ENCODE measurements around the gene LRRC26.

LRRC26 gene

DNA sequence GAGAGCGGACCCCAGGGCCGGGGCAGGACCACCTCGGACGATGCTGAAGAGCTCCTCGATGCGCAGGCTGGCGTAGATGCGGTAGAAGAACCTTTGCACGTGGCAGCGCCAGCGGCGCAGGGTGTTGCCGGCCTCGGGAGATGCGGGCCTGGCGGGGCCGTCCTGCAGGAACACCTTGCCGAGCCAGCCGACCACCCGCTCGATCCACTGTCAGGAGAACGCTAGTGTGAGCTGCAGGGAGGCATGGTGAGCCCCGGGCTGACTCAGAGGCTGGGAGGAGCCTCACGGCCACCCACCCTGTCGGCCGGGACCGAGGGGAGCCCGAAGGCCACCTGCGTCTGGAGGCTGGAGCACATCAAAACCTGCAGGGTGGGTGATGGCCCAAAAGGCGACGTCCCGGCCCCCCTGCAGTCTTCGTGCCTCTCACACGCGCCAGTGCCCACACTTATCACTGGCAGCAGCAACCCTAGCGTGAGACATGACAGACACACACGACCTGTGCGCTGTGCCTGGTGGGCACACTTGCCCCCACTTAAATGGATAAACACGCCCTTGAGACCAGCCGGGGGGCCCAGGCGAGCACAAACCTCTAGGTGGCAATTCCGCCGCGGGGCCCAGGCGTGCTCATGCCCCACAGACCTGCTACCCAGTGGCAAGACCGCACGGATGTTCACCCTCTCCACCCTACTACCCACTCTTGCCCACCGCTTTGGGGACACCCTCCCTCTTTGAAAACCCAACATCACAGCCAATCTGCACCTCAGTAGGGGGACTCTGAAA lies 15.2 kb upstream of the LRRC26 start:
- no peak for TF ChIP-seq GATA1 (IDR thresholded peaks at IDR 0.05; ENCODE audit: low read depth, low read length)
- TF ChIP-seq POLR2A (IDR thresholded peaks at IDR 0.05; ENCODE audit: low read length): no peak
- no peak for DNase-seq

DNA sequence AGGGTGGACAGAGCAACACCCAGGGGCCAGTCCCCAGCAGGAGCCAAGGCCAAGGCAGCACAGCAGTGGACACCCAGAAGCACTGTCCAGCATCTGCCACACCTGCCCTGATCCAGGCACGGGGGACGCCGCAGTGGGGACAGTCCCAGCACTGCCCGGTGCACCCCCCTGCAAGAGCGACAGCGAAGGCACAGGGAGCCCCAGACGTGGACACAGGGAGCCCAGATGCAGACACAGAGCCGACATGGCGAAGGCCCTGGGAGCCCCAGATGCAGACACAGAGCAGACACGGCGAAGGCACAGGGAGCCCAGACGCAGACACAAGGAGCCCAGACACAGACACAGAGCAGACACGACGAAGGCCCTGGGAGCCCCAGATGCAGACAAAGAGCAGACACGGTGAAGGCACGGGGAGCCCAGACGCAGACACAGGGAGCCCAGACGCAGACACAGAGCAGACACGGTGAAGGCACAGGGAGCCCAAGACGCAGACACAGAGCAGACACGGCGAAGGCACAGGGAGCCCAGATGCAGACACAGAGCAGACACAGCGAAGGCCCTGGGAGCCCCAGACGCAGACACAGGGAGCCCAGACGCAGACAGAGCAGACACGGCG lies 14.2 kb upstream of the LRRC26 start:
- no peak for DNase-seq
- no peak for TF ChIP-seq POLR2A (IDR thresholded peaks at IDR 0.05; ENCODE audit: low read length)
- no peak for TF ChIP-seq GATA1 (IDR thresholded peaks at IDR 0.05; ENCODE audit: low read depth, low read length)

- TF ChIP-seq GATA1 (IDR thresholded peaks at IDR 0.05; ENCODE audit: low read depth, low read length): no peak
- TF ChIP-seq POLR2A (IDR thresholded peaks at IDR 0.05; ENCODE audit: low read length): no peak
- DNase-seq: no peak
Observed at GRCh38 chr9:137182836-137183235, 13.0 kb upstream of the LRRC26 start.

DNA sequence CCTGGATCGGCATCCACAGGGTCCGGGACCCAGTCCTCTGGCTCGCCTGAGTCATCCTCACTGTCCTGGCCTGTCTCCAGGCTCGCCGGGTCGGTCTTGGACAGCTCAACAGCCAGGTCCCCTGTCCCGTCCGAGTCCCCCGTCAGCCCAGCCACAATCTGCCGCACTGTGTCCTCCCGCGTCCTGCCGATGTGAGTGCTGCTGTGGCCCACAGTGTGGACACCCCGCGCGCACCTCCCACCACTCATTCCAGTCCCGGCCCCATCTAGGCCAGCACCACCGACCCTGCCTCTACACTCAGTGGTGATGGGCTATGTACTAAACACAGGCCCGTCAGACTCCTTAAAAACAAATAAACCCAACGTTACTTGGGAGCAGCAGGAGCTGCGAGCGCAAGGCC lies 11.8 kb upstream of the LRRC26 start:
- no peak for TF ChIP-seq POLR2A (IDR thresholded peaks at IDR 0.05; ENCODE audit: low read length)
- no peak for TF ChIP-seq GATA1 (IDR thresholded peaks at IDR 0.05; ENCODE audit: low read depth, low read length)
- DNase-seq: no peak

DNA sequence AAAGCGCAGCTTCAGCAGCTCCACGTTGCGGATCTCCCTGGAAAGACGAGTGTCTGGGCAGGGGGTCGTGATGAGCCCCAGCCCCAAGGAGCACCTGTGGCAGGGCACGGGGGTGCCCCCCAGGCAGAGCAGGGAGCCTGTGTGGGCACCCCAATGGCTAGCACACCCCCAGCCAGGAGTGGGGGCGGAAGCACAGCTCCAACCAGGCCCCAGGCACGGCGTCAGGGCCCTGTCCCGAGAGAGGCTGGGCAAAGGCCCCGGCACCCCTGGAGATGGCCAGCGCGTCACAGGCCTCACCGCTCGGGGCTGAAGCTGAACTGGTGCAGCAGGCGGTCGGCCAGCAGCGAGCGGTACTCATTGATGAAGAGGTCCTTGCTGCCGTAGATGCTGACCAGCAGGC lies 10.6 kb upstream of the LRRC26 start:
- no peak for TF ChIP-seq POLR2A (IDR thresholded peaks at IDR 0.05; ENCODE audit: low read length)
- no peak for TF ChIP-seq GATA1 (IDR thresholded peaks at IDR 0.05; ENCODE audit: low read depth, low read length)

GRCh38 chr9:137179761-137180160 lies 9.9 kb upstream of the LRRC26 start:
- no peak for DNase-seq
- TF ChIP-seq GATA1 (IDR thresholded peaks at IDR 0.05; ENCODE audit: low read depth, low read length) (no peak), POLR2A (IDR thresholded peaks at IDR 0.05; ENCODE audit: low read length) (no peak)

More for the DNA sequence above, 10.6 kb upstream of the LRRC26 start:
- DNase-seq: no peak

DNA sequence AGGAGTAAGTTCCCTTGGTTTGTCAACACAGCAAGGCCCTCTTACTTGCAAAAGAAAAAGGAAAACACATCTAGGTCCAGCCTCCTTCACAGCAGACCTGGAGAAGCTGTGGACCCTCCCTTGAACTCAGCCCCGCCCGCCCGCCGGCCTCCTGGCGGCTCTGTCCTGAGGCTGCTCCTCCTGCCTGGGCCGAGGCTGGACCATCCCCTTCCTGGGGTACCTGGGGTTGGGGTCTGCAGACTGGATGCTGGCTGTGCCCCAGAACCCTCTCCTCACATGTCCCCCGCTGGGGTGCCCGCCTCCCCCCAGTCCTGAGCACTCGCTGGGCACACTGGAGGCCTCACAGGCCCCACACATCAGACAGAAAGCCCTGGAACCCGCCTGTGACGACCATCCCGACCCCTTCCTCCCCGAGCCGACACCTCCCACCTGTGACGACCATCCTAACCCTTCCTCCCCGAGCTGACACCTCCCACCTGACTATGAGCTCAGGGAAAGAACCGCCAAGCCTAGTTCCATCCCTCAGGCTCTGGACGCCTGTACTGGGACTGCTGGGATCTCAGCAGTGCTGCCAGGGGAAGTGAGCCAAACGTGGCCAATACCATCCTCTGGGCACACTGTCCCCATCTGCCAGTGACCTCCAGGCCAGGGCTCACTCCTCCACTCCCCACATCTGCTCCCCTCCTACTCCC lies 9.2 kb upstream of the LRRC26 start:
- TF ChIP-seq POLR2A (IDR thresholded peaks at IDR 0.05; ENCODE audit: low read length): no peak
- TF ChIP-seq GATA1 (IDR thresholded peaks at IDR 0.05; ENCODE audit: low read depth, low read length): no peak
- no peak for DNase-seq

DNA sequence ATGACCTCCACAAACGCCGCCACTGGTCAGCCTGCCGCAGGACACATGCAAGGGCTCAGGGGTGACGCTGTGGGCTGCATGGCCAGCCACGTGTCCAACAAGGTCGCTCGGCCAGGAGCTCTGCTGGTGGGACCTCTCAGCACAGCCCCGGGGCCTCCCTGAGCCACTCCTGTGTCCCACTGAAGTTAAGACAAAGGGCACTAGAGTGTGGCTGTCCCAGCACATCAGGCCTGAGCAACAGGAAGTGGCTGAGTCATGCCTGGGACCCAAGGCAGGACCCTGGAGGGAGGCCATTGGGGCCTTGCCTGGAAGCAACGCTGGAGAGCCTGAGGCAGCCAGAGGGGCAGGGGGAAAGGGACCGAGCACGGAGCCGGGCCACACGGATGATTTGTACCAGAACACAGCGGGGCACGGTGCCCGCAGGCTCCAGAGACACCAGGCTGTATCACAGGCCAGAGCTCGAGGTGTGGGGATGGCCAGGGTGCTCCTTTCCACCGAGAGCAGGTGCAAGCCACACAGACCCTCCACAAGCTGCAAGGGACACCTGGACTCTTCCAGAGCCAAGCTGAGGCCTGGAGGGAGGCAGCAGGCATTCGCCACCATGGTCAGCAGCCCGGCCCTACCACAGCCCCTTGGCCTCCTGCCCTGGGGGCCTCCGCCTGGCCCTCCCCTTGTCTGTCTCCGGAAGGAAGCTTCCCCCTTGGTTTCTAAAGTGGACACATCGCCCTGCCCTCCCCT lies 8.5 kb upstream of the LRRC26 start:
- no peak for TF ChIP-seq GATA1 (IDR thresholded peaks at IDR 0.05; ENCODE audit: low read depth, low read length)
- no peak for TF ChIP-seq POLR2A (IDR thresholded peaks at IDR 0.05; ENCODE audit: low read length)
- no peak for DNase-seq

DNA sequence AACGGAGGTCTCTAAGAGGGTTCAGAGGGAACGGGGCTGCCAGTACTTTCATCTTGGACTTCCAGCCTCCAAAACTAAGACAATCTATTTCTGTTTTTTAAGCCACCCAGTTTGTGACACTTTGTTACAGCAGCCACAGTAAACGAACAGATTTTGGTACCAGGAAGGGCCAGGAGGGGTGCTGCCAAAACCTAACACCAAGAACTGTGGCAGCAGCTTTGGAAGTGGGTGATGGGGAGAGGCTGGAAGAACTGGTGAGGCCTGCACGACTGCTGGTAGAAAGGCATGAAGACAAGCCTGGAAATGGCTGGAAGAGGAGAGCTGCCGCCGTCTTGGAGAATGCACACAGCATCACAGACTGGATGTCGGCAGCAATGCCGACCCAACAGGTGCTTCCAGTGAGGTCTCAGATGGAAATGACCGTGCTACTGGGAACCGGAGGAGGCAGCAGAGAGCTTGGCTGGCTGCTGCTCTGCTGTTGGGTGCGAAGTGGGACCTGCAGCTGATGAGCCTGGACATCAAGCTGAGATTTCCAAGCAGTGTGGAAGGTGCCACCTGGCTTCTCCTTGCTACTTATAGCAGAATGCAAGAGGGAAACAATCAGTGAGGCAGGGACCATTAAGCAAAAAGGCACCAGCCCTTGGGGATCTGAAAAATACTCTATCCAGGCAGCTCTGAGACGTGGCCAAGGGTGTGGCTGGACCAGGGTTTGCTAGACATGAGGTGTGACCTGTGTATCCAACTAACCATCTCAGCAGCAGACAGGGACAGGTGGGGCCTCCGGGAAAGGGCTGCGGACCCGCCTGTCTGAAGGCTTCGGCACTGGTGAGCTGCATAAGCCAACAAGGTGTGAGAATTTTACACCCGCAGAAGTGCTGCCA lies 6.7 kb upstream of the LRRC26 start:
- TF ChIP-seq POLR2A (IDR thresholded peaks at IDR 0.05; ENCODE audit: low read length): peak; percentile 30
- TF ChIP-seq GATA1 (IDR thresholded peaks at IDR 0.05; ENCODE audit: low read depth, low read length): no peak
- DNase-seq: peak; percentile 50 to 59

- no peak for TF ChIP-seq GATA1 (IDR thresholded peaks at IDR 0.05; ENCODE audit: low read depth, low read length)
- TF ChIP-seq POLR2A (IDR thresholded peaks at IDR 0.05; ENCODE audit: low read length): no peak
- DNase-seq: no peak
Observed at GRCh38 chr9:137175345-137175961, 5.6 kb upstream of the LRRC26 start.

GRCh38 chr9:137174722-137175293 lies 5.0 kb upstream of the LRRC26 start:
- DNase-seq: no peak

More at GRCh38 chr9:137174722-137175293, 5.0 kb upstream of the LRRC26 start:
- TF ChIP-seq GATA1 (IDR thresholded peaks at IDR 0.05; ENCODE audit: low read depth, low read length): no peak
- TF ChIP-seq POLR2A (IDR thresholded peaks at IDR 0.05; ENCODE audit: low read length): no peak

Measured in erythroblast (primary cell).